GM21619 (cell line): ENCODE results near the gene TRRAP.
"Not testable (repeated sequence)": the region's sequence is repeated elsewhere in the genome, so short reads cannot be mapped to it uniquely, and the experiment has no call there.

Experiments
- ATAC-seq: cut with Tn5 transposase; IDR thresholded peaks from one replicate; pipeline ENCODE4 v1.9.1; 2021; ENCODE audit not compliant: unreplicated experiment

Gene TRRAP

GRCh38 chr7:99027841-99028240 lies 149.5 kb downstream of the TRRAP start:
- no peak for ATAC-seq

GRCh38 chr7:99028261-99028973 lies 150.1 kb downstream of the TRRAP start:
- ATAC-seq = no peak

GRCh38 chr7:99029466-99030435 lies 151.4 kb downstream of the TRRAP start:
- no peak for ATAC-seq

GRCh38 chr7:99030457-99030856 lies 152.1 kb downstream of the TRRAP start:
- ATAC-seq = no peak

GRCh38 chr7:99030951-99031350 lies 152.6 kb downstream of the TRRAP start:
- no peak for ATAC-seq

- no peak for ATAC-seq
Observed at GRCh38 chr7:99031496-99031895, 153.2 kb downstream of the TRRAP start.

GRCh38 chr7:99032928-99033327 lies 154.6 kb downstream of the TRRAP start:
- ATAC-seq = no peak

- no peak for ATAC-seq
Observed at GRCh38 chr7:99033765-99034164, 155.4 kb downstream of the TRRAP start.

- ATAC-seq = no peak
Observed at GRCh38 chr7:99034932-99035722, 156.8 kb downstream of the TRRAP start.

- ATAC-seq = no peak
Observed at GRCh38 chr7:99035723-99036545, 157.6 kb downstream of the TRRAP start.

- ATAC-seq = no peak
Observed at GRCh38 chr7:99036546-99037111, 158.3 kb downstream of the TRRAP start.

- no peak for ATAC-seq
Observed at GRCh38 chr7:99037327-99037940, 159.1 kb downstream of the TRRAP start.

GRCh38 chr7:99038086-99038855 lies 159.9 kb downstream of the TRRAP start:
- ATAC-seq = no peak

GRCh38 chr7:99039384-99039891 lies 161.1 kb downstream of the TRRAP start:
- ATAC-seq = no peak

GRCh38 chr7:99040104-99040958 lies 162.0 kb downstream of the TRRAP start:
- ATAC-seq = no peak

- no peak for ATAC-seq
Observed at GRCh38 chr7:99041526-99041925, 163.2 kb downstream of the TRRAP start.

GRCh38 chr7:99042957-99043356 lies 164.6 kb downstream of the TRRAP start:
- ATAC-seq = no peak

- ATAC-seq = not testable (repeated sequence)
Observed at GRCh38 chr7:99044858-99045257, 166.5 kb downstream of the TRRAP start.
